Urinary bladder (tissue), 4 donors: ENCODE measurements around the gene HSPB8. TPM values are rescaled to one million over a fixed set of nuclear protein-coding genes. Genes with fewer than 3 reads are reported as not detected.

Source experiments
- DNase-seq: peaks from one replicate; pipeline ENCODE4 v3.0.0-alpha.2; 2015; ENCODE audit errors: extremely low spot score
- H3K27ac ChIP-seq: one replicate; pipeline ENCODE4 v1.5.1; 2013; ENCODE audit warnings: low read depth, mild to moderate bottlenecking, moderate library complexity
- H3K36me3 ChIP-seq: one replicate; pipeline ENCODE4 v1.6.1; 2013; ENCODE audit warnings: mild to moderate bottlenecking, moderate library complexity; ENCODE audit not compliant: insufficient read depth
- H3K4me1 ChIP-seq: one replicate; pipeline ENCODE4 v1.6.1; 2013; ENCODE audit warnings: mild to moderate bottlenecking, moderate library complexity; ENCODE audit not compliant: insufficient read depth
- H3K4me3 ChIP-seq: one replicate; pipeline ENCODE4 v1.5.1; 2013; ENCODE audit warnings: low read depth, low read length
- WGBS: extraction: QIAGEN DNeasy Blood & Tissue Kit; methylation state at CpG from one replicate; pipeline ENCODE4 v1.1.7; 2013; 5-methylcytosine and 5-hydroxymethylcytosine counted together
- polyA plus RNA-seq: library from polyadenylated mRNA; stranded (reverse); fragments of 200-250 nt; gene quantifications from one replicate; pipeline ENCODE4 v1.2.3, GENCODE V29; 2013
- total RNA-seq: library from RNA; depleted of rRNA; stranded (reverse); fragments of >200 nt; gene quantifications from one replicate; pipeline ENCODE4 v1.2.3, GENCODE V29; 2014
- donor health status: healthy with polysubstance abuse.
- donor health status: healthy.

The HSPB8 gene
- total and polyA plus RNA-seq, 2 donors, result 47.8 to 601 TPM

DNA sequence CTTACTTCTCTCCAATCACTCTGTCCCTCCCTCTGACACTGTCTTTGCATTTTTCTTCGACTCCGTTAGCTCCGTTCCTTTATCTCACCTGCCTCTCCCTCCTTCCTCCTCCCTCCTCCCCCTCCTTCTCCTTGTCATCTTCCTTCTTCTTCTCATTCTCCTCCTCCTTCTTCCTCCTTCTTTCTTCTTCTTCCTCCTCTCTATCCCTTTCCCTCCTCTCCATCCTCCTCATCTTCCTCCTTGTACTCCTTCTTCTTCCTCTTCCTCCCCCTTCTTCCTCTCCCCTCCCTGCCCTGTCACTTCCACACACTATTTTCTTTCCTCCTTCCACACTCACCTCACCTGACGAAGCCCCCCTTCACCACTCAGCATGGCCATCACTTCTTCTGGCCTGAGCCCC, 53.0 kb downstream of the HSPB8 start:
- 82% methylated on average over 4 of the region's 4 CpGs for WGBS
- Histone ChIP-seq H3K27ac (no peak overlapping the region), H3K4me1 (no peaks in the 10 kb centered on the region), H3K36me3 (no peaks in the 10 kb centered on the region), H3K4me3 (no peak overlapping the region)
- no peak for DNase-seq

- Histone ChIP-seq H3K36me3 (no peaks in the 10 kb centered on the region), H3K27ac (no peak overlapping the region), H3K4me1 (no peaks in the 10 kb centered on the region), H3K4me3 (no peak overlapping the region)
- 66% methylated on average over 9 of the region's 9 CpGs for WGBS
- no peak for DNase-seq
Measured at GRCh38 chr12:119235197-119235751, 56.5 kb downstream of the HSPB8 start.

DNA sequence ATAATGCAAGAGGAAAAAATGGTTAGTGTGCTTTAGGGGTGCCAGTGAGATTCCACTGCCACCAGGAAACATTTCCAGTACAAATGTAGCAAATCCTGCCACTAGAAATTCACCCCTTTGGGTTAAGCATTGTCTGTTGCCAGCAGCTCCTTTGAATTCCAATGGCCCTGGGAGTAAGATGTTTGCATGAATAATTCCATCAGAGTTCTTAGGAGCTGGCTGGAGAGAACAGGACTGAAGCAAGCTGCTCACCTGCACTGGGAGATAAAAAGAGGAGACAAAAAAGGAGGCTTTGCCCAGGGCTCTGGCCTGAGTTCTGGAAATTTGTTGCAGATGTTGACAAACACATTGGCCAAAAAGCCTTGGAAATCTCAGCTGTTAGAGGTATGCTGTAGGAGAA, 57.6 kb downstream of the HSPB8 start:
- Histone ChIP-seq H3K4me3 (no peak overlapping the region), H3K36me3 (no peaks in the 10 kb centered on the region), H3K4me1 (no peaks in the 10 kb centered on the region), H3K27ac (no peak overlapping the region)
- no peak for DNase-seq

- no peaks in the 10 kb centered on the region for H3K4me1 ChIP-seq
- DNase-seq, result no peak
- no peak overlapping the region for H3K4me3 ChIP-seq
- no peak overlapping the region for H3K27ac ChIP-seq
- H3K36me3 ChIP-seq, result no peaks in the 10 kb centered on the region
- WGBS, result 51% methylated on average over 3 of the region's 3 CpGs
Measured at GRCh38 chr12:119239040-119239439, 60.3 kb downstream of the HSPB8 start.

- WGBS, result 73% methylated on average over 5 of the region's 5 CpGs
- no peak overlapping the region for H3K27ac ChIP-seq
- H3K4me1 ChIP-seq, result no peaks in the 10 kb centered on the region
- H3K4me3 ChIP-seq, result no peak overlapping the region
- no peak for DNase-seq
- H3K36me3 ChIP-seq, result no peaks in the 10 kb centered on the region
Measured at GRCh38 chr12:119241049-119241448, 62.3 kb downstream of the HSPB8 start.

DNA sequence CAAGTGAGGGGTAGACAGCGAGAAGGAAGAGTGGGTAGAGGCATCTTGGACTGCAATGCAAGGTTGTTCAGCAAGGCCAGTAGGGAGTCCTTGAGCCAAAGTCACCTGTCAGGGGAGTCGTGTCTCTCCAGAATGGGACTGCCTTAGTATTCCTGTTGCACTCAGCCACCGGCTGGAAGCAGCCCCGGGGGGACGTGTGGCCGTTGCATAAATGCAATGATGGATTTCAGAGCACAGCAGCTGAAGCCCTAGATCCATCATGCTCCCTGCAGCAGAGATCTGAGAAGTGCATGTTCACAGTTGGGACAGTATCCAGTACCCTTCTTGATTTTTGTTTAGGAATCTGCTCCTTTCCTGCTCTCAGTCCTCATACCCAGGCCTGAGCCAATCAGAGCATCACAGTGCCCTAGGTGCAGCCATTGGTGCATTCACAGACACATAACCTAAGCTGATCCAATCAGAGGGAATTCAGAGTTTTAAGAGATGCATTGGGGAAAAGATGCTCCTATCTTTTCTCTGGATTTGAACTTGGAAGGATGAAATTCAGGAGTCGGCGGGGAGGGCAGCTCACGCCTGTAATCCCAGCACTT, 62.9 kb downstream of the HSPB8 start:
- Histone ChIP-seq H3K4me1 (no peaks in the 10 kb centered on the region), H3K36me3 (no peaks in the 10 kb centered on the region), H3K4me3 (no peak overlapping the region), H3K27ac (no peak overlapping the region)
- DNase-seq, result no peak
- WGBS, result 82% methylated on average over 9 of the region's 9 CpGs

Other genes with a start within 250 kb of the HSPB8 start
- 0.42 TPM for gene SRRM4, start 197.4 kb upstream of the HSPB8 start, total RNA-seq
- gene SRRM4, start 197.4 kb upstream of the HSPB8 start, polyA plus RNA-seq, result 0.08 TPM
- gene CCDC60, start 155.8 kb downstream of the HSPB8 start, total RNA-seq, result 5.6 TPM
- gene CCDC60, start 155.8 kb downstream of the HSPB8 start, polyA plus RNA-seq, result 4.9 TPM